ENCODE data around the gene CAMTA1.

CAMTA1 gene

DNA sequence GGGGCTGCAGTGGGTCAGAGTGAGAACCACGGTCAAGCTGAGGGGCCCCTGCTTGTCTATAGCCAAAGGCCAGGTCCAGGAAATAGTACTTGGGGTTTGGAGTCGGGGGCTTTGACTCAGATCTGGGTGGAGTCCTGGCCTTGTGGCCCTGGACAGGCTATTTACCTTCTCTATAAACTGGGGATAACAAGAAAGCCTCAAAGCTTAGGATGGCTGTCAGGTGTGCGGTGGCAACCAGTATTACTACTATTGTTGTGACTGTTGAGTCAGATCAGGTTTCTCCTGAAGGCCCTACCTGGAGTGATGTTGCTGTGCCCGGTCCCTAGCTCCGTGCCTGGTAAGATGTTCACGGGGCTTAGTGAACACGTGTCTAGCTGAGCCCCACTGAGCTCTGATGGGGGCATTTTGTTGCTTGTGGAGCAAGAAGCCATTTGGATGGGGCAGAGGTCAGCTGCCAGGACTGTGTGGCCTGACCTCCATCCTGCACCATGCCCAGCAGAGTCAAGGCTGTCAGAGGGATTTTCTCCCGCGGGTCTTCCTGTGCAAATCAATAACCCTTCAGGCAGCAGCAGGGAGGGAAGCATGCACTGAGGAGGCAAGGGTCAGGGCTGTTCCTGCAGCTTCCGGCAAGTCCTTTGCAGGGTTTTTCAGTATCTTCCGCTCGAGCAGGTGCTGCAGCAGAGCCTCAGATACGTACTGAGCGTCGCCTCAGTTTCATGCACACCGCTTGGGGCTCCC lies 170.3 kb downstream of the CAMTA1 start:
- no peak for DNase-seq (ENCODE audit: low read depth in 2 of 2)

GRCh38 chr1:6956488-6957159 lies 171.4 kb downstream of the CAMTA1 start:
- DNase-seq (ENCODE audit: low read depth in 2 of 2): no peak

DNA sequence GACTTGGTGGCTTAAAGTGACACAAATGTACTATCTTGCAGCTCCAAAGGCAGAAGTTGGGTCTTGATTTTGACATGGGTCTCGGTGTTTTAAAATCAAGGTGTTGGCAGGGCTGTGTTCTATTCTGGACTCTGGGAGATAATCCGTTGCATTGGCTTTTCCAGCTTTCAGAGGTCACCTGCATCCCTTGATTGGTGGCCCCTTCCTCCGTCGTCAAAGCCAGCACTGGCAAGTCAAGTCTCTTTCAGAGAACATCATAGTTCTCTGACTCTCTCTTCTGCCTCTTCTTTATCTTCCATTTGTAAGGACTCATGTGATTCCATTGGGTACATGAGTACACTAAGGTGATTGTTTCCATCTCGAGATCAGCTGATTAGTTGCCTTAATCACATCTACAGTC lies 172.1 kb downstream of the CAMTA1 start:
- no peak for DNase-seq (ENCODE audit: low read depth in 2 of 2)

DNA sequence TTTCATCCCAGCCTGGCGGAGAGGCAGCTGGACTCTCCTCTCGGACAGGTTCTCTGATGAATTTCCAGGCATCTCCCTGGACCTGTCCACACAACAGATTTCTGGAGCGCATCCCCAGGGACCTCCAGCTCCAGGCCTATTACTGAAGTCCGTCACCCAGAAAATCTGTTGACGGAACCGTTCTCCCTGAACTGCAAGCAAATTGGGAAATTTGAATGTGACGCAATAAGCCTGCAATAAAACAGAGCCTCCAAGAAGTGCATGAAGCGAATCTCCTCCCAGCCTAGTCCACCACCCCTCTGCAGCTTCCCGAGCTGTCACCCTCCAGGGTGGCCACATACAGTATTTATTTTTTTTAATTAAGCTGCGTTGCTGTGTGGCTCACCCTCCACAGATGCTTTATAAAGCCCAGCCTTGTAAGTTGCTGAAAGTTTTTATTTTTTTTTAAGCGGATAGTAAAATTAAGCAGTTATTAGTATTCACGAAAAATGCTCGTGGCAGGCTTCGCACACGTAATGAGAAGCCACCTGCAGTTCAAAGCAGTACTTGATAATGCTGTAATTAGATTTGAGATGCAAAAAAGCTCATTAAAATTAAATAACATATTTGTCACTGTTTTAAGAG lies 173.3 kb downstream of the CAMTA1 start:
- no peak for DNase-seq (ENCODE audit: low read depth in 2 of 2)

DNA sequence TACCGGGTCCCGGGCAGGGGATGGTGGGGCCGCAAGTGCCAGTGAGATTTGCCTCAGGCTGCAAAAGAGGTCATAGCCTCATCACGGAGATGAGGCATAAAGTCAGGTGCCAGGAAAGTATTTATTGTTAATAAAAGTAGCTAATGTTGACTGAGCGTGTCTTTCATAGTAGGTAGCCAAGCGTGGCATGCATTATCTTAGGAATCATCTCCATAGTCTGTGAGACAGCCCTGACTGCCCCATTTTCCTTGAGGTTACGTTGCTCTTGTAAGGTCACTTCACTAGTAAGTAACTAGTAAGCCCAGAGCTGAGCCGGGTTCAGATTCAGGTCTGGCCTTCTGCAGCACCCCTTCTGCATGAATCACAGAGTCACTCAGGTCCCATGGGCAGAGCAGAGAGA lies 174.2 kb downstream of the CAMTA1 start:
- DNase-seq (ENCODE audit: low read depth in 2 of 2): no peak

GRCh38 chr1:6960291-6960811 lies 175.1 kb downstream of the CAMTA1 start:
- no peak for DNase-seq (ENCODE audit: low read depth in 2 of 2)

DNA sequence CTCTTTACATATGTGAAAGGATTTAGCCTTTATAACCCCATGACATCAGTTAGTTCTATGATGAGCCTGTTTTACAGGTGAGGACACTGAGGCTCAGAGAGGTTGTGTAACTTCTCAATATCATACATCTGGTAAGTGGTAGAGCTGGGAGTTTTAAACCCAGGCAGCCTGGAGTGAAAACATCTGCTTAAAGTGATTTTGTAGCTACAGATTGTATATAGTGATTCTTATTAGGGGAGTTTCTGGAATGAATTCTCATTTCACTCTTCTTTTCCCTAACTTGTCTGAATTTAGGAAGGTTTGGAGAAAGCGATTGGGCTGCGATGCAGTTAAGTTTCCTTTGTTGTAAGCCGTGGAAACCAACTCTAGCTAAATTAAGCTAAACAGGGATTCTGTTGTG lies 175.6 kb downstream of the CAMTA1 start:
- DNase-seq (ENCODE audit: low read depth in 2 of 2): no peak

DNA sequence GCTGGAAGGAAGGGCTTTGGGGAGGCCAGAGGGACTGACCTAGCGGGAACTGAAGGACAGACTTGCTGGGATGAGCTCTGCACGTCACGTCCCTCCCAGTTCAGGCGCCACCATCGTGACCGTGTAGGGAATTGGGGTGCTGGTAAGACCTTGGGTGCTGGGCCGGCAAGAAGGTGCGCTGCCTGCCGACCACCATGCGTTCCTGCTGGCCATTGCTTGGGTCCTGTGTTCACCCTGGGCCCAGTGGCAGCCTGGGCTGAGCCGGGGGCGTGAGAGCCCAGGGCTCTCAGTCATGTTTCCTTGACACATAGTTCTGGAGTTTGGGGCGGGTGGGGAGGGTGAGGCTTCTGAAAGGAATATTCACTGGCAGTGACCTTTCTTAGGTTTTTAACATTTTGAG lies 176.0 kb downstream of the CAMTA1 start:
- no peak for DNase-seq (ENCODE audit: low read depth in 2 of 2)

DNA sequence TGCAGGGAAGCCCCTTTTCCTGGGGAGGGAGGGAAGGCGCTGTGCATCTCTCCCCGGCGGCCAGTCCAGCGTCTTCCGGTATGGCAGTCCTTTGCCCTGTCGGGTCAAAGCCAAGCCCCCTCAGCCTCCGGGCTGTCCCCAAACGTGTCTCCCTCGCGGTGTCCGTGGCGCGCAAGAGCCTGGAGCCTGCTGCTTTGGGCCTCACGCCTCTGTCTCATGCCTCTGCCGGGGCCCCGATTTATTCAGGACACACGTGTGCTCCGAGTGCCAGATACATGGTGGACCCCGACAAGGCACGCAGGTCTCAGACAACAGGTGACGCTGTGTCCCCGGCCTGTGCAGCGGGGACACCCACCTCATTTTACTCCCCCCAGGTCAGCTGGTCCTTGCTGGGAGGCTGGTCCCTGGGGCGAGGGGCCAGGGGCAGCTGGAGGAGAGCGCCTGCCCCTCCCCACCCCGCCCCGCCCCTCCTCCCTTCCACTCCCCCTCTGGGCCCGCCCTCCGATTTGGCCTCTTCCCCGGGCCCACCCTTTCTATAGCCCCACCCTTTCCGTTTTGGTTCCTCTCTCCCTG lies 176.7 kb downstream of the CAMTA1 start:
- DNase-seq (ENCODE audit: low read depth in 2 of 2): no peak

DNA sequence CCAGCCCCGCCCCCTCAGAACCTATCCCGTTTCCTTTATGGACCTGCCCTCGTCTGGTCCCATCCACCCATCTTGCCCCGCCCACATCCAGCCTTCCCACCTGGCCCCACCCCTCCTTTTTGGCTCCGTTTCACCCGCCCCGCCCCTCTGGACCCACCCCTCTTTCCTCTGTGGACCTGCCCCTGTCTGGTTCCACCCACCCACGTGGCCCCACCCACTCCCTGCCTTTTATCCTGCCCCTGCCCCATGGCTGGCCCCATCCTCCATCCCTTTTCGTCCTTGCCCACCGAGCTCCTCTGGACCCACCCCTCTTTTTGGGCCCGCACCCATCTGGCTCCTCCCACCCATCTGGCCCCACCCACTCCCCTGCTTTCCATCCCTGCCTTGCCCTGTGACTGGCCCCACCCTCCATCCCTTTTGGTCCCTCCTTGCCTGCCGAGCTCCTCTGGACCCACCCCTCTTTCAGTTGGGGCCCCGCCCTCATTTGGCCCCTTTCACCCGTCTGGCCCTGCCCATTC lies 177.3 kb downstream of the CAMTA1 start:
- DNase-seq (ENCODE audit: low read depth in 2 of 2): peak; percentile 74 to 77

DNA sequence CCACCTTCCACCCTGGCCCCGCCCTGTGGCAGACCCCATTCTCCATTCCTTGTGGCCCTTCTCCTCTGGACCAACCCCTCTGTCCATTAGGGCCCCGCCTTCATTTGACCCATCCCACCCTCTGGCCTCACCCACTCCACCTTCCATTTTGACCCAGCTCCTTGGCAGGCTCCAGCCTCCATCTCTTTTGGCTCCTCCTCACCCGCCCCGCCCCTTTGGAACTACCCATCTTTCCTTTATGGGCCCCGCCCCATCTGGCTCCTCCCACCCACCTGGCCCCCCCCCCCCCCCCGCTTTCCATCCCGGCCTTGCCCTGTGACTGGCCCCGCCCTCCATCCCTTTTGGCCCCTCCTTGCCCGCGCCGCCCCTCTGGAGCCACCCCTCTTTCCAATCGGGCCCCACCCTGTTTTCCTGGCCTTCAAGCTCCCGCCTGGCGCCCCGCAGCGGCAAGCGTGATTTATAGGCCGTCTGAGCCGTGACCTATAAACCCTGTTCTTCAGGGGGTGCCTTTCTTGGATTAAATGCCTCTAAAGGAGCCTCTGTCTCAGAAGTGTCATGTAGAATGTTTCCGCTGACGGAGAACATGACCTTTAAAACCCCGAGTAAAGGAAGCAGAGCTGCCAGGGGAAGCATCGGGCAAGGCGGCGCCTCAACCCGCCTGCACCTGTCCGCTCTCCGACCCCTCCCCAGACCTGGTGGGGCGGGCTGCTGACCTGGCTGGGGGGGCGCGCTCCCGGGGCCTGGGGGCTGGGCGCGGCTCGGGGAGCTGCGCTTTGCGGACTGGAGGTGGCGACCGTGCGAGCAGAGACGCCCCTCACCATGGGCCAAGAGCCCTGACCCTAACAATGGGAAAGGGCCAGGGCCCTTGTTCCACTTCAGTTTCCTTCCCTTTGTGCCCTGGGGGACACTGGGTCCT lies 178.0 kb downstream of the CAMTA1 start:
- peak; percentile 71 to 79 for DNase-seq (ENCODE audit: low read depth in 2 of 2)

DNA sequence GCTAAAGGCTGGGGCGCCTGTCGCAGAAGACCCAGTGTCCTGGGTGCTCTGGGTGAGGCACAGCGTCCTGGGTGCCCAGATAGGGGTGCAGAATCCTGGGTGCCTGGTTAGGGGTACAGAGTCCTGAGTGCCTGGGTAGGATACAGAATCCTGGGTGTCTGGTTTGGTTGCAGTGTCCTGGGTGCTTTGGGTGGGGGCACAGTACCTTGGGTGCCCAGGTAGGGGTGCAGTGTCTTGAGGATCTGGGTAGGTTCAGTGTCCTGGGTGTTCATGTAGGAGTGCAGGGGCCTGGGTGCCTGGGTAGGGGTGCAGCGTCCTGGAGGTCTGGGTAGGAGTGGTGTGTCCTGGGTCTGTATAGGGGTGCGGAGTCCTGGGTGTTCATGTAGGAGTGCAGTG lies 178.7 kb downstream of the CAMTA1 start:
- DNase-seq (ENCODE audit: low read depth in 2 of 2): no peak

GRCh38 chr1:6965083-6965934 lies 180.1 kb downstream of the CAMTA1 start:
- DNase-seq (ENCODE audit: low read depth in 2 of 2): no peak

DNA sequence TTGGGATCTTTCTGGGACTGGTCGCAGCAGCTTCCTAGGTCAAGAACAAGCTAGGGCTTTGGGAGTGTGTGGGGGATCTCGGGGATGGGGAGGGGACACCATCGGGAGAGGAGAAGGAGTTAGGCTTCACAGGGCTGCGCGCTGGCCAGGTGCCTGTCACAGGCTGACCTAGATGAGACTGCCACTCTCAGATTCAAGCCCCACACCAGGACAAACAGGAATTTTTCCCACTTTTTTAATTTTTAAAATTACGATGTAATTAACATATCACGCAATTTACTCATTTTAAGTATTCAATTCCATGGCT lies 180.6 kb downstream of the CAMTA1 start:
- DNase-seq (ENCODE audit: low read depth in 2 of 2): no peak

DNA sequence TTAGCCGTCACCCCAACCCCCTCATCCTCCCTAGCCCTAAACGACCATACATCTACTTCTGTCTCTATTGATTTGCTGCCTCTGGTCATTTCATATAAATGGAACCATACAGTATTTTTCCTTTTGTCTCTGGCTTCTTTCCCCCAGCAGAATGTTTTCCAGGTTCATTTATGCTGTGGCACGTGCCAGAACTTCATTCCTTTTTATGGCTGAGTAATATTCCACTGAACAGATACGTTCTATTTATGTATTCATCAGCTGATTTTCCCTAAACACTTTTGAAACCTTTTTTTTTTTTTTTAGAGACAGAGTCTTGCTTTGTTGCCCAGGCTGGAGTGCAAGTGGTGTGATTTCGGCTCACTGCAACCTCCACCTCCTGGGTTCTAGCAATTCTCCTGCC lies 181.1 kb downstream of the CAMTA1 start:
- no peak for DNase-seq (ENCODE audit: low read depth in 2 of 2)

GRCh38 chr1:6967431-6968111 lies 182.3 kb downstream of the CAMTA1 start:
- no peak for DNase-seq (ENCODE audit: low read depth in 2 of 2)

GRCh38 chr1:6969106-6969505 lies 183.9 kb downstream of the CAMTA1 start:
- DNase-seq (ENCODE audit: low read depth in 2 of 2): peak; percentile 7 to 13

- DNase-seq (ENCODE audit: low read depth in 2 of 2): no peak
These were observed 184.5 kb downstream of the CAMTA1 start for GRCh38 chr1:6969762-6970161.

- no peak for DNase-seq (ENCODE audit: low read depth in 2 of 2)
These were observed 185.0 kb downstream of the CAMTA1 start for GRCh38 chr1:6970221-6970620.

GRCh38 chr1:6971048-6971447 lies 185.8 kb downstream of the CAMTA1 start:
- no peak for DNase-seq (ENCODE audit: low read depth in 2 of 2)
